Measurements from ENCODE around the gene USP40.
"Not testable (repeated sequence)": the region's sequence is repeated elsewhere in the genome, so short reads cannot be mapped to it uniquely, and the experiment has no call there.

Gene USP40

DNA sequence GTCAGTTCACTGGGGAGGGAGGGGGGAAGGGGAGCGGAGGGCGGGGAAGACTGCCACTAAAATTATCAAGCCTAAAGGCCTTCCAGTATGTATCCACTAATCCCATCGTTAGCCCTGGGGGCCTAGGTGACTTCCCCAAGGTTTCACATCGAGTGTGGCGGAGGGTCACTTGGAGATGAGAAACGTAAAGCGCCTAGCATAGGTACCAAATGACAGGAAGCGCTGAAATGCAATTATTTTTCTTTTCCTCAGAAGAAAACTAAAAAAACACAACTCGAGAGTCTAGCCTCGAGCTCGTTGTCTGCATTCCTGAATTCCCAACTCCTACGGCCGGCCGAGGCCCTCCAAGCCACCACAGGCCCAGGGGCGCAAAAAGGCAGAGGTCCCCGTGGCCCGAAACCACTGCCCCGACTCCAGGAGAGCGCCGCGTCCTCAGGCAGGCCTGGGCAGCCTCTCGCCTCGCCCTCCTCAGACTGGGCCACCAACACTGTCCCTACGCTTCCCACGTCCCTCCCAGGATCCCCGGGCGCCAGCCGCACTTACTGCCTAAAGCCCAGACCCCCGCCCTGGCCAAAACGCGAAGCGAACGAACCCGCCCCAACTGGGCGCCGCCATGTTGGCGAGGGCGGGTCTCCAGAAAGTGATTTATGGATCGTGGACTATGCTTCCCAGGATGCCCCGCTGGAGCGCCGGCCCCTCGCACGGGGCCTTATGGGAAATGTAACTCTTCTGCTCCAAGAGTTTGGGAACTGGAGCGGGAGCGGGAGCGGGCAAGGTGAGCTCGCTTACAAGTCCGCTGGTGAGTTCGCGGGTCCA, at the start of gene USP40:
USP40 (minus strand) TSS at position 642 of the 816 bp plus-strand sequence. CDS start 1,228 bp downstream, outside the sequence.
- peak; percentile 23 to 29 for DNase-seq (ENCODE audit: extremely low read depth in 1 of 2, low read depth in 1 of 2)

DNA sequence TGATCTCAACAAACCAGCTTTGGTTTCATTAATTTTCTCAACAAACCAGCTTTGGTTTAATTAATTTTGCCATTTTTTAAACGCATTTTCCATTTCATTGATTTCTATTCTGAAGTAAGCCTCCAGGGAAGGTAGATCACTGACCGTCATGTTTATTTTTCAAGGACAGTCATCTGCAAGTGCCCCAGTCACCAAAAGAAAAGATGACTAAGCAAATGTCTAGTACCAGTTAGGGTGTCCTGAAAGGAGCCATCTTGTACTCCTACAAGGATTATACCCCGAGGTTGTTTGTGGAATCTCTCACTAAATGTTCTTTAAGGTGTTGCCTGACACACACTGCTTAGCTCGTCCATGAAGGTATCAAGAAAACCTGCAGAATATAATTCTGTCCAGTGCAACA, 44.7 kb upstream of the USP40 start:
- no peak for DNase-seq (ENCODE audit: extremely low read depth in 1 of 2, low read depth in 1 of 2)

DNA sequence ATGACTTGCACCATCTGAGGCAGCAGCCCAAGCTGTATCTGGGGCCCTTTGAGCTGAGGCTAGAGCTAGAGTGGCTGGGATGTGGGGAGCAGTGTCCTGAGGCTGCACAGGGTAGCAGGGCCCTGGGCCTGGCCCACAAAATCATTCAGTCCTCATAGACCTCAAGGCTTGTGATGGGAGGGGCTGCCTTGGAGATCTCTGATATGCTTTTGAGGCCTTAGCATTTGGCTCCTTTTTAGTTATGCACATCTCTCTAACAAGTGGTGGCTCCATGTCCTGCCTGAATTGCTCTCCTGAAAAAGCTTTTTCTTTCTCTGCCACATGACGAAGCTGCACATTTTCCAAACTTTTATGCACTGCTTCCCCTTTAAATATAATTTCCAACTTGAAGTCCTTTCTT, 39.1 kb upstream of the USP40 start:
- no peak for DNase-seq (ENCODE audit: extremely low read depth in 1 of 2, low read depth in 1 of 2)

- DNase-seq (ENCODE audit: extremely low read depth in 1 of 2, low read depth in 1 of 2) = no peak
These were observed 38.2 kb upstream of the USP40 start for GRCh38 chr2:233604826-233605225.

- no peak for DNase-seq (ENCODE audit: extremely low read depth in 1 of 2, low read depth in 1 of 2)
These were observed 36.9 kb upstream of the USP40 start for GRCh38 chr2:233603520-233603919.

GRCh38 chr2:233602076-233602475, 35.5 kb upstream of the USP40 start:
- DNase-seq (ENCODE audit: extremely low read depth in 1 of 2, low read depth in 1 of 2) = no peak

- no peak for DNase-seq (ENCODE audit: extremely low read depth in 1 of 2, low read depth in 1 of 2)
These were observed 33.8 kb upstream of the USP40 start for GRCh38 chr2:233600386-233600785.

- DNase-seq (ENCODE audit: extremely low read depth in 1 of 2, low read depth in 1 of 2) = no peak
These were observed 32.4 kb upstream of the USP40 start for GRCh38 chr2:233598952-233599351.

GRCh38 chr2:233597522-233597921, 30.9 kb upstream of the USP40 start:
- no peak for DNase-seq (ENCODE audit: extremely low read depth in 1 of 2, low read depth in 1 of 2)

GRCh38 chr2:233593201-233593600, 26.6 kb upstream of the USP40 start:
- DNase-seq (ENCODE audit: extremely low read depth in 1 of 2, low read depth in 1 of 2) = no peak

DNA sequence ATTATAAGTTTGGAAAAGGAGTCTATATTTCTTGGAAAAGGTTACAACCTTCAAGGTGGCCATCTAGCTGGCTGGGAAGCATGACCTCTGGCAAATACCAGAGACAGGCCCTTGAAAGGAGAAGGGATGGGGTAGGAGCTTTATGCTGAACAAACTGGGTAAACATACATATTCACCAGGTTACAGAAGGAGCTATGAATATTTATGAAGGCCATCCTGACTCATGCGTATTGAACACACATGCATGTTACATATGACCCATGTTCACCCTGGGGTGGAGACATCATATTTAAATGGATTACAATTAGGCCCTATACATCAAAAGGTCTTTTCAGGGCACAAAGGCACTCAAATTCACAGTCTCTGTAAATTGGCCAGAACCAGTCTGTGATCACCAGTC, 26.1 kb upstream of the USP40 start:
- not testable (repeated sequence) for DNase-seq (ENCODE audit: extremely low read depth in 1 of 2, low read depth in 1 of 2)

DNA sequence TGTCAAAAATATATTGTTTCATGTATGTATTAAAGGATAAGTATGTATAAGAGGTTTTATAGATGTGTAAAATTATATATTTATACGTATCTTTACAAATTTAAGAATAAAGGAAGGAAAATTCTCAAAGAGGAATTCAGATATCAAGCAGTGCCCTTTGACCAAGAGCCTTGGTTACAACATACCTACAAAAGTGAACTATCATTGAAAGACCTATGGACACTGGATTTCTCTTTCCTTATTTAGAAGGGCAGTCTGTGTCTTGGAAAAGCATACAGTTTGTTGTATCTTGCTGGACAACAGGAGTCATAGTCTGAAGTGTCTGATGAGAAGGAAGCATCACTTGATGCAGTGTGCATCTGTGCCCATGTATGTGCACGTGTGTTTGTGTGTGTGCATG, 21.8 kb upstream of the USP40 start:
- DNase-seq (ENCODE audit: extremely low read depth in 1 of 2, low read depth in 1 of 2) = no peak

- no peak for DNase-seq (ENCODE audit: extremely low read depth in 1 of 2, low read depth in 1 of 2)
These were observed 17.6 kb upstream of the USP40 start for GRCh38 chr2:233584210-233584609.

- not testable (repeated sequence) for DNase-seq (ENCODE audit: extremely low read depth in 1 of 2, low read depth in 1 of 2)
These were observed 16.8 kb upstream of the USP40 start for GRCh38 chr2:233583217-233583965.

DNA sequence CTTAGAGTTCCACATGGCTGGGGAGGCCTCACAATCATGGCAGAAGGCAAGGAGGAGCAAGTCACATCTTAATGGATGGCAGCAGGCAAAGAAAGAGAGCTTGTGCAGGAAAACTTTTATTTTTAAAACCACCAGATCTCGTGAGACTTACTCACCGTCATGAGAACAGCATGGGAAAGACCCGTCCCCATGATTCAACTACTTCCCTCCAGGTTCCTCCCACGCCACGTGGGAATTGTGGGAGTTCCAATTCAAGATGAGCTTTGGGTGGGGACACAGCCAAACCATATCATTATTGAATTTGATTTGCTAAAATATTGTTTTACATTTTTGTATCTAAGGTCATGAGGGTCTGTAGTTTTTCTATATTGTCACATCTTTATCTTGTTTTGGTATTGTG, 10.8 kb upstream of the USP40 start:
- not testable (repeated sequence) for DNase-seq (ENCODE audit: extremely low read depth in 1 of 2, low read depth in 1 of 2)

DNA sequence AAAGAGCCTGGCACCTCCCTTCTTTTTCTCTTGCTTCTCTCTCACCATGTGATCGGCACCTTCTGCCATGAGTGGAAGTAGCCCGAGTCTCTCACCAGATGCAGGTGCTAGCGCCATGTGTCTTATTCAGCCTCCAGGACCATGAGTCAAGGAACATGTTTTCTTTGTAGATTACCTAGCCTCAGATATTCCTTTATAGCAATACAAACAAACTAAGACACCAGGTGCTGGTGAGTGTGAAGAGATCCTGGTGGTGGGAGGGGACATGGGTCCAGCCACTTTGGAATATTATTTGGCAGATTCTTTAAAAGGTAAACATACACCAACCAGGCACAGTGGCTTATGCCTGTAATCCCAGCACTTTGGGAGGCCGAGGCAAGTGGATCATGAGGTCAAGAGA, 5.9 kb upstream of the USP40 start:
- no peak for DNase-seq (ENCODE audit: extremely low read depth in 1 of 2, low read depth in 1 of 2)

DNA sequence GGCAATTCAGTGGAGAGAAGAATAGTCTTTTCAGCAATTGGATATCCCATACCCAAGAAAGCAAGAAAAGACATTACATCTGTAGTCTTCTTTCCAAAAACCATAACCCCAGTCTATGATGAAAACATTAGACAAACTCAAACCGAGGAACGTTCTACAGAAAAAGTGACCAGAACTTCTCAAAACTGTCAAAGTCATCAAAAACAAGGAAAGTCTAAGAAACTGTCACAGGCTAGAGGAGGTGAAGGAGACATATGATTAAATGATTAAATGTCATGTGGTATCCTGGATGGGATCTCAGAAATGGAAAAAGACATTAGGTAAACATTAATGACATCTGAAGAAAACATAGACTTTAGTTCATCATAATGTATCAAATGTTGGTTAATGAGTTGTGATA, 4.9 kb upstream of the USP40 start:
- no peak for DNase-seq (ENCODE audit: extremely low read depth in 1 of 2, low read depth in 1 of 2)

DNA sequence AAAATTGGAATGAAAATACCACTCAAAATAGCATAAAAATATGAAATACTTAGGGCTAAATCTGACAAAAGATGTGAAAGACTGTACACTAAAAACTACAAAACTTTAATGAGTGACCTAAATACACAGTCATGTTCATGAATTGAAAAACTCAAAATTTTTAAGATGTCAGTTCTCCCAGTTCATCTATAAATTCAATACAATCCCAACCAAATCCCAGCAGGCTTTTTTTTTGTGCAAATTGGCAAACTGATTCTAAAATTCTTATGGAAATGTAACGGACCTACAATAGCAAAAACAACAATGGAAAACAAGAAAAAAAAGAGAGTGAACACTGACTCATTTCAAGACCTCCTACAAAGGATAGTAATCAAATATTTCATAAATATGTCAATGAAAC, 4.4 kb upstream of the USP40 start:
- DNase-seq (ENCODE audit: extremely low read depth in 1 of 2, low read depth in 1 of 2) = no peak

DNA sequence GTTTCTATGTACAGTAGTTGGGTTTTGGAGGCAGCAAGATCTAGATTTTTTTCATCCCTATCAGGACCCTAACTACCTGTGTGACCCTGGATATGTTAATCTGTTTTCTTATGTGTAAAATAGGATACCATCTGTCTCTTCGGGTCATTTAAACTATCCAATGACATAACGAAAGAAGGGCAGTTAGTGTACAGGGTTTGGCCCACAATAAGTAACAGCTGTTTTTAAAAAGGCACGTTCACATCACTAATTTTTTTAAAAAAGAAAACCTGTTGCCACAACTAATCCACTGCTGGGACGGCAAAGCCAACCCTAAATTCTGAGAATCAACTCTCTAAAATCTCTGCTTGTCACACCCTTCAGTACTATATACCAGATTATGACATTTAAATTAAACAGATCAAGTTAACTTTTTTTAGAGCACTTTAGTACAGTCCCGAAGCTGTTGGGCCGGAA, 869 bp downstream of the USP40 start:
- DNase-seq (ENCODE audit: extremely low read depth in 1 of 2, low read depth in 1 of 2) = no peak

DNA sequence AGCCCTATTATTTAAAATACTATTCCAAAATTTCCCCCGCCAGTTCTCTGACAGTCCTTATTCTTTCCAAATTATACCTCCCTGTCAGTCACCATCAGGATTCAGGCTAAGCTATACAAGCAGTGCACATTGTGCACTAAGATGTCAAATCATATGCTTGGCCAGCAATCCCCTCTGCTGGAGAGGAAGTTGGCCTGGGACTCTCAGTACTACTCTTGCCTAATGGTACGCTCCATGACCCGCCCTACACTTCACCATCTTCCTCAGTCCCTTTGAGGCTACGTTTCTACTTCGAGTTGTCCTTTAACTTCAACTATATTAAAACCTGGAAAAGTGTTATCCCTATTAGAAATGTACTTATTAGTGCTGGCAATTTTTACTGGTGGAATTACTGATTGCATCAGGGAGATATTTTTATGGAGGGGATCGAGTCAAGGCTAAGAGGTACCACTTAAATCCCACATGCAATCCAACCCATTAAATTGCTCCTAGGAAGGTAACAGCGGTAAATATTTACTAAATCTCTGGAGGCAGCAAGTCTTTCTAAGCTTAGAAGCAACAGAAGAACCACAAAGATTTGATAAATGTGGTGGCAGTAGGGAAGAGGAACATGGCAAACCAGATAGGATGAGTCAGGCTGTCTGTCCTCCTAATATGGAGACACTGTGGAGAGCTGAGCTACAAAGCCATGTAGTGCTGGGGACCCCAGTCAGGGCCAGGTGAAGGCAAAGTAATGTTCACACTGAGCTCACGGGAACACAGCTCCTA, 2.7 kb downstream of the USP40 start:
- no peak for DNase-seq (ENCODE audit: extremely low read depth in 1 of 2, low read depth in 1 of 2)
